Peyer's patch (tissue), 4 donors: Measurements from ENCODE around the gene SPDYE4.

Source experiments
- CTCF ChIP-seq, 6 experiments: fragments of 450-650 bp in 4 of 6; fragments of 200-600 bp in 2 of 6; sonication (generic) in 1 of 6; IDR thresholded peaks; one replicate each; pipeline ENCODE4 v1.5.1; 2017 to 2019; ENCODE audit warnings: antibody characterized with exemption in 6 of 6, mild to moderate bottlenecking in 3 of 6, moderate library complexity in 1 of 6
- POLR2A ChIP-seq, 2 donors: fragments of 450-650 bp; IDR thresholded peaks; one replicate each; pipeline ENCODE4 v1.5.1; 2017; ENCODE audit warnings: antibody characterized with exemption in 2 of 2, mild to moderate bottlenecking in 2 of 2, moderate library complexity in 2 of 2

GRCh38 chr17:8755590-8756255, 2.6 kb downstream of the SPDYE4 start:
- TF ChIP-seq CTCF (IDR thresholded peaks at IDR 0.05), result no peak
- TF ChIP-seq POLR2A (IDR thresholded peaks at IDR 0.05), result no peak
